KOPT-K1 (cell line): ENCODE results near the gene GPR157.
"Not testable (repeated sequence)": the region's sequence is repeated elsewhere in the genome, so short reads cannot be mapped to it uniquely, and the experiment has no call there.

Source experiments
- H3K27ac ChIP-seq: fragments of 200-600 bp; sonication (generic); 2 replicates; pipeline ENCODE4 v1.5.1; 2016; ENCODE audit warnings: antibody characterized with exemption, mild to moderate bottlenecking, low read depth, low read length; ENCODE audit not compliant: poor library complexity, severe bottlenecking
- H3K36me3 ChIP-seq: fragments of 200-600 bp; sonication (generic); 2 replicates; pipeline ENCODE4 v1.5.1; 2017; ENCODE audit warnings: antibody characterized with exemption, mild to moderate bottlenecking, low read length, moderate library complexity; ENCODE audit not compliant: insufficient read depth
- H3K9me3 ChIP-seq: fragments of 200-600 bp; sonication (generic); 2 replicates; pipeline ENCODE4 v1.5.1; 2017; ENCODE audit warnings: antibody characterized with exemption, low read length, mild to moderate bottlenecking; ENCODE audit not compliant: insufficient read depth, poor library complexity, severe bottlenecking

GPR157 gene

DNA sequence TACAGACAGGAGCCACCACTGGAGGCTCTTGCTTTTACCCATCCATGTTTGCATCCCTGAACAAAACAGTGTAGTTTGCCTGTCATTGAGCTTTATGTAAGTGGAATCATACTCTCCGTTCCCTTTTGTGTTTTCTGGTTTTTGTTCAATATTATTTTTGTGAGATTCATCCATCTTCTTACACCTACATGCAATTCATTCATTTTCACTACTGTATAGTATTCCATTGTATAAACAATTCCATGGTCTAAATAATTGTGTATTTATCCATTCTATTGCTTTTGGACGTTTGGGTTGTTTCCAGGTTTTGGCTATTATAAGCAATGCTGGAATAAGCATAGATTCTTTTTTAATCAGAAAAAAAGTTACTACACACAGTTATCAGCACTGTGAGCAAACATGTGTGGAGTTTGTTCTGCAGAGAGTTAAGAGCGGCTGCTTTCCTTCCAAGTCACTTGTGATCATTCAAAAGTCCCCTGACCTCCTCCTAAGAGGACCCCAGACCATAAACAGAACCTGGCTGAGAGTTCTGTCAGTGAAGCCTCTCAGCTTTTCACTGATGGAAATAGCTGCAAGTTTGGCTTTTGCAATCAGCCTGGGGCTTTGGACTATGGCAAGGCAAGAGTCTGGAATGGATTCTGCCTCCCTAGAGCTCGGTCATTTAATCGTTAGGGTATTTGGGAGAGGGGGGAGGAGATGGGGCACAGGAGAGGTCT is 5.1 kb upstream of the GPR157 start:
- no peak overlapping the region for H3K27ac ChIP-seq
- no peaks in the 10 kb centered on the region for H3K9me3 ChIP-seq
- no peaks in the 10 kb centered on the region for H3K36me3 ChIP-seq

GRCh38 chr1:9129266-9130041 is 552 bp upstream of the GPR157 start:
- Histone ChIP-seq H3K36me3 (no peaks in the 10 kb centered on the region), H3K9me3 (no peaks in the 10 kb centered on the region), H3K27ac (peak overlapping the region; percentile 34)

- no peaks in the 10 kb centered on the region for H3K9me3 ChIP-seq
- peak overlapping the region; percentile 56 for H3K27ac ChIP-seq
- no peaks in the 10 kb centered on the region for H3K36me3 ChIP-seq
Measured at GRCh38 chr1:9128166-9128519, 759 bp downstream of the GPR157 start.

DNA sequence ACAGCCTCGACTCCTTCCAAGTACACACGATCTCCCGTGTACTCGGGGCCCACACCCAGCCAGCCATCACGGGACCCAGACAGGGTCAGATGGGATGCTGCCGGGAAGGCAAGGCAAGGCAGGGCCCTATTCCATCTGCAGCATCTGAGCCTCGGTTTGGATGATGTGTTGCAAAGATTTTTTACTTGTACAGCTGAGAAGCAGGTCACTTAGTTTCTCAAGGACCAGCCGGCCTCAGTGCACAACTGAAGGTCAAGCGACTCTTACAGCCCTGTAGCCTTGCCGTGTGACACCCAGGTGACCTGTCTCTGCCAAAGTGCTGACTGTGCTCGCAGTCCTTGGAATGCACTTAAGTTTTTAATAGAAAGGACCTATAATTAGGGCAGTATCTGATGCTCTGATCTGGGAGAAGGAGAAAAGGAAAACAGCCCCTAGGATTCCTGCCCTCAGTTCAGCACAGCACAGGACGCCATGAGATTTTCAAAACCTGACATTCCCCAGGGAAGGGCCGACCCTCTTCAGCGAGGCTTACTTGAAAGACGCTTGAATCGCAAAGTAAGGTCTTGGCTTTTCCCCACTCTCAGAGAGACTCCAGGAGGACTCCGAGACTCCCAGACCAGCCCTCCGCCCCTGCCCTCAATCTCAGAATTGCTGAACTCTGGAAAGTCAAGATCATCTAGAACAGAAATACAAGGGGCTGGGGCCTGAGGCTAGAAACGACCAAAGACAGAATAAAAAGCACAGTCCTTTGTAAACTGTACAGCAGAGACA is 1.3 kb downstream of the GPR157 start:
- peak overlapping the region; percentile 56 for H3K27ac ChIP-seq
- H3K36me3 ChIP-seq = no peaks in the 10 kb centered on the region
- no peaks in the 10 kb centered on the region for H3K9me3 ChIP-seq

- Histone ChIP-seq H3K9me3 (no peaks in the 10 kb centered on the region), H3K27ac (peak overlapping the region; percentile 69), H3K36me3 (no peaks in the 10 kb centered on the region)
Measured at GRCh38 chr1:9126511-9126910, 2.4 kb downstream of the GPR157 start.

DNA sequence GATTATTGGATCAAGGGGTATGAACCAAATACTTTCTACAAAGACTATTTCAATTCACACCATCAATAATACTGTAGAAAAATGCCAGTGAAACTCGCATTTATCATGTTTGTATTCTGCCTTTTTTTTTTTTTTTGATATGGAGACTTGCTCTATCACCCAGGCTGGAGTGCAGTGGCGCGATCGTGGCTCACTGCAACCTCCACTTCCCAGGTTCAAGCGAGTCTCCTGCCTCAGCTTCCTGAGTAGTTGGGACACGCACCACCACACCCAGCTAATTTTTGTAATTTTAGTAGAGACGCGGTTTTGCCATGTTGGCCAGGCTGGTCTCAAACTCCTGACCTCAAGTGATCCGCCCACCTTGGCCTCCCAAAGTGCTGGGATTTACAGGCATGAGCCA is 3.1 kb downstream of the GPR157 start:
- peak overlapping the region; percentile 69 for H3K27ac ChIP-seq
- H3K9me3 ChIP-seq = not testable (repeated sequence)

DNA sequence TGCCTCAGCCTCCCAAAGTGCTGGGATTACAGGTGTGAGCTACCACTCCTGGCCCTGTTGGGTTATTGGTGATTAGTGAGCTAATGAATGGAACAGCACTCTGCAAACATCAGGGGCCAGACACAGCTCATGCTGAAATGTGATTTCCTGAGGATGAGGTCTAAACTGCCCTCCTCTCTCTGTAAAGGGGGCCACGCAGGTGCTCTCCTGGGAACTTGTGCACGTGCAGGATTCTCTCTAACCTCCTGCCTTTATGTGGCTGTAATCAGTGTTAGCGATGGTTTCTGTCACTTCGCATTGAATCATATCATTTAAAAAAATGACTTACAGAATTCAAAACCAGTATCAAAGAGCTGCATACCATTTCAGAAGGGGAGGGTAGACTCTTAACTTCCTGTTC is 3.6 kb downstream of the GPR157 start:
- Histone ChIP-seq H3K36me3 (no peaks in the 10 kb centered on the region), H3K9me3 (no peaks in the 10 kb centered on the region), H3K27ac (peak overlapping the region; percentile 69)

More for the DNA sequence above, 3.1 kb downstream of the GPR157 start:
- H3K36me3 ChIP-seq = not testable (repeated sequence)

DNA sequence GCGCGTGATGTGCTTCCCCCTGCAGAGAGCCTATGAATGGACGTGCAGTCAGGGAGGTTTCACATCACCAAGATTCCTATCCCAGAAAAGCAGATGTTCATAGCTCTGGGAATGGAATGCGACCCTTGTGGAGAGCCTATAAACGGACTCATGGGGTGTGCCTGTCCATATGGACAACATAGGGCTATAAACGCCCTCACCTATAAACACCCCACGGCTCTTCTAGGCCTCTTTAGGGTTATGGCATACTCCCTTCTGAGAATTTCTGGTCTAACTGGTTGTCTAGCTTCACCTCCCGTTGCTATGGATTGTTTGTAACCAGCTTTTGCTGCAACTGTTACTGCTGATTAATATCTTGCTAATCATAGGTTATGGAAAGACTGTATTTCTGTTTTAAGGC is 4.5 kb downstream of the GPR157 start:
- peak overlapping the region; percentile 69 for H3K27ac ChIP-seq
- not testable (repeated sequence) for H3K36me3 ChIP-seq, H3K9me3 ChIP-seq

- not testable (repeated sequence) for H3K36me3 ChIP-seq, H3K9me3 ChIP-seq
- H3K27ac ChIP-seq = peak overlapping the region; percentile 69
Measured at GRCh38 chr1:9123665-9124064, 5.2 kb downstream of the GPR157 start.

GRCh38 chr1:9121496-9122409 is 7.1 kb downstream of the GPR157 start:
- Histone ChIP-seq H3K9me3 (no peaks in the 10 kb centered on the region), H3K27ac (peak overlapping the region; percentile 62), H3K36me3 (no peaks in the 10 kb centered on the region)

DNA sequence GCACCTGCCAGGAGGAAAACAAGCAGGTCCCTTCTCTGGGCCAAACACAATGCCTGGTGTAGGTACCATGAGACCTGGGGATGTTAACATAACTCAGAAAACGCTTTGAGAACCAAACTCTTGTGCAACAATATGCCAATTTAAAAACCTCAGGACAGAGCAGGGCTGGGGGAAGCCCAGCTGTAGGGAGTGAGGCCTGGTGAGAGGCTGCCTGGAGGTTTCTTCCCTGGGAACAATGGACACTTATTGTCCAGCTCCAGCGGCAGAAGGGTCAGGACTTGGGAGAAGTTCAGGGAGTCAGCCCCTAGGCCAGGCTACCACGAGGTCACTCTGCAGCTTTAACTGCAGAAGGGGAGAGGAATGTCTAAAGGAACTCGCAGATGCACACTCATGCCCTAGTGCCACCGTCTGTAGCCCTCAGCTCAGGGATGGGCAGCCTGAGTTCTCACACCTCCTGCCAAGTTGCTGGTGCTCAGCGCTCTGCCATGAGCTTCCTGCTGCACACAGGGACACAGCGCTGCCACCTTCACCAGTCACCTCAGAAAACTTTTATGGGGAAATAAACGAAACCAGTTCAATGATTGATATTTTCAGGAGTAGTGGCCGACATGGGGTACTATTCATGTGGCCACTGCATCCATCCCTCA is 8.5 kb downstream of the GPR157 start:
- no peaks in the 10 kb centered on the region for H3K36me3 ChIP-seq
- no peaks in the 10 kb centered on the region for H3K9me3 ChIP-seq
- no peak overlapping the region for H3K27ac ChIP-seq

GRCh38 chr1:9119745-9120144 is 9.2 kb downstream of the GPR157 start:
- H3K9me3 ChIP-seq = no peaks in the 10 kb centered on the region
- H3K36me3 ChIP-seq = no peaks in the 10 kb centered on the region
- no peak overlapping the region for H3K27ac ChIP-seq

DNA sequence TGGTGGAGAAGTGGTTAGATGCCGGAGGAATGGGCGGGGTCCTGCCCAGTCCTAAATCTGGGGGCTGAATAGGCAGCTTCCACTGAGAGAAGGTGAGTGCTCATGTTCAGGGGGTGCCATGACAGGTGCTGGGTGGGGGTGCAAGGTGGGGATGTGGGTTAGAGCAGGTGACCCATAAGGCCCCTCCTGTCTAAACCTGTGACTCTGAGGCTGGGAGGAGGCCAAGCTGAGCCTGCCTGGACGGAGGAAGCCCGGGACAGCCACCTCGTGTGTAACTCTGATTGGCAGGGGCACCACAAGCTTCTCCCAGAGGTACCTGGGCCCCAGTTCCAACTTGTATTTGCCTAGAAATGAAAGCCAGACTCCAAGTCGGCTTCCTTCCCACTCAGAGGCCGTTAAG is 10.7 kb downstream of the GPR157 start:
- Histone ChIP-seq H3K36me3 (no peaks in the 10 kb centered on the region), H3K27ac (no peak overlapping the region), H3K9me3 (no peaks in the 10 kb centered on the region)
